Lower lobe of right lung (tissue), 2 donors: ENCODE data around the gene NPB. TPM values are rescaled to one million over a fixed set of nuclear protein-coding genes. Genes with fewer than 3 reads are reported as not detected.

ENCODE experiments used
- ATAC-seq, 2 donors: fragments of 200-7000 bp; cut with Tn5 transposase; one replicate each; pipeline ENCODE4 v1.9.1; 2020 to 2022; ENCODE audit warnings: mild to moderate bottlenecking in 2 of 2, moderate library complexity in 2 of 2
- DNase-seq: peaks from one replicate; pipeline ENCODE4 v3.0.0-alpha.2; 2020
- H3K27ac ChIP-seq: fragments of 200-600 bp; one replicate; pipeline ENCODE4 v1.8.0; 2022
- H3K27me3 ChIP-seq: fragments of 200-600 bp; one replicate; pipeline ENCODE4 v1.8.0; 2022; ENCODE audit warnings: low read depth
- H3K36me3 ChIP-seq: fragments of 200-600 bp; one replicate; pipeline ENCODE4 v1.8.0; 2022; ENCODE audit warnings: mild to moderate bottlenecking
- H3K4me1 ChIP-seq: fragments of 200-600 bp; one replicate; pipeline ENCODE4 v1.8.0; 2022
- H3K4me3 ChIP-seq: fragments of 200-600 bp; one replicate; pipeline ENCODE4 v1.8.0; 2022; ENCODE audit warnings: mild to moderate bottlenecking
- H3K9me3 ChIP-seq: fragments of 200-600 bp; one replicate; pipeline ENCODE4 v1.8.0; 2022
- intact Hi-C: fragments of 100-400 bp; cut with DNase I; formaldehyde crosslinking; loops from one replicate; pipeline ENCODE4 v1.11.0; 2022
- total RNA-seq: library from RNA; stranded (reverse); fragmentation: NEBNext Ultra II Directional; extraction: Animal tissue kit (Norgen Biotek cat#: 25700); gene quantifications from one replicate; pipeline ENCODE4 v1.2.1, GENCODE V29; 2021
- TF ChIP-seq, protein P1 (sequence below): fragments of 200-600 bp; IDR thresholded peaks from one replicate; pipeline ENCODE4 v1.8.0; 2022; ENCODE audit warnings: antibody characterized with exemption, mild to moderate bottlenecking
- donor health status: DM: no; HTN: yes; CAD: no; lungs with severe emphysema.

Gene NPB
- total RNA-seq, 1 donor from 2014 or later, result 0.71 TPM

DNA sequence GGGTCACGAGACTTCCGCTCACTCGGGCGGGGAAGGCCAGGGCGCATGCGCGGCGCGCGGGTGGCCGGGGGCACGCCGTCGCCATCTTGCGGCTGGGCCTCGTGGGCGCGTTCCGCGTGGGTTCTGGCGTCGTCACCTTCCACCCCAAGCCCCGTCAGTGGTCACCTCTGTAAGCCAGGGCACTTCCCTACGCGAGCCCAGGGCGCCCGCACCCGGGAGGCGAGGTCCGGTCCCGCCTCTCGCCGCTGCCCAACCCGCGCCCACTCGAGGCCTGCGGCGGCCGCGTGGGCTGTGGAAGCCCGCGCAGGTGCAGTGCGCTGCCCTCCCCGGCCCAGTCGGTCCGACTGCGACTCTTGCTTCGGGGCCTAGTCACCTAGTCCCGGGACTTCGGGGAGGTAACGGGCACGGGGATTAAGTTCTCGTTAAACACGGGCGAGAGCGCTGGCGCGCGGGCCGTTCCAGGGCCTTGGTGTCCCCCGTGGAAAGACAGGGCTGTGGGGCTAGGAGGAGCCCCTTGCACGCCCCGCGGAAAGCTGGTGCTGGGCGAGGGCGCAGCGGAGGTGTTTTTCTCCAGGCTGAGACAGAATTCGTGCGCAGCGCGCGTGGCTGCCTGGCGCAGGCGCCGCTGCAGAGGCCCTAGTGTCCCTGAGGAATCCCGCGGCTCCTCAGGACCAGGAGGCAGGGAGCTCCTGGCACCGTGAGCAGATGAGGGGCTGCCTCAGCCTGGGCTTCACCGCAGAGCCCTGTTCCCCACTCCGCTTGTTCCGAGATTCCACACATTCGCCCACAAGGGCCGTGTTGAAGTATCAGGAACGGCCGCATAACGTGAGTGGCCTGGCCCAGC lies 30.4 kb upstream of the NPB start:
- ATAC-seq (peak; percentile 58 to 82), DNase-seq (peak; percentile 96)
- TF ChIP-seq, protein P1, sequence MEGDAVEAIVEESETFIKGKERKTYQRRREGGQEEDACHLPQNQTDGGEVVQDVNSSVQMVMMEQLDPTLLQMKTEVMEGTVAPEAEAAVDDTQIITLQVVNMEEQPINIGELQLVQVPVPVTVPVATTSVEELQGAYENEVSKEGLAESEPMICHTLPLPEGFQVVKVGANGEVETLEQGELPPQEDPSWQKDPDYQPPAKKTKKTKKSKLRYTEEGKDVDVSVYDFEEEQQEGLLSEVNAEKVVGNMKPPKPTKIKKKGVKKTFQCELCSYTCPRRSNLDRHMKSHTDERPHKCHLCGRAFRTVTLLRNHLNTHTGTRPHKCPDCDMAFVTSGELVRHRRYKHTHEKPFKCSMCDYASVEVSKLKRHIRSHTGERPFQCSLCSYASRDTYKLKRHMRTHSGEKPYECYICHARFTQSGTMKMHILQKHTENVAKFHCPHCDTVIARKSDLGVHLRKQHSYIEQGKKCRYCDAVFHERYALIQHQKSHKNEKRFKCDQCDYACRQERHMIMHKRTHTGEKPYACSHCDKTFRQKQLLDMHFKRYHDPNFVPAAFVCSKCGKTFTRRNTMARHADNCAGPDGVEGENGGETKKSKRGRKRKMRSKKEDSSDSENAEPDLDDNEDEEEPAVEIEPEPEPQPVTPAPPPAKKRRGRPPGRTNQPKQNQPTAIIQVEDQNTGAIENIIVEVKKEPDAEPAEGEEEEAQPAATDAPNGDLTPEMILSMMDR, result peak; percentile 43
- H3K4me3 ChIP-seq, result peak overlapping the region; percentile 72
- peak overlapping the region; percentile 97 for H3K27ac ChIP-seq
- intact Hi-C loops, result no loop called here
- peaks cover 52% of the 10 kb centered on the region for H3K4me1 ChIP-seq
- H3K36me3 ChIP-seq, result peaks cover 34% of the 10 kb centered on the region
- no peaks in the 10 kb centered on the region for H3K27me3 ChIP-seq
- H3K9me3 ChIP-seq, result no peaks in the 10 kb centered on the region

DNA sequence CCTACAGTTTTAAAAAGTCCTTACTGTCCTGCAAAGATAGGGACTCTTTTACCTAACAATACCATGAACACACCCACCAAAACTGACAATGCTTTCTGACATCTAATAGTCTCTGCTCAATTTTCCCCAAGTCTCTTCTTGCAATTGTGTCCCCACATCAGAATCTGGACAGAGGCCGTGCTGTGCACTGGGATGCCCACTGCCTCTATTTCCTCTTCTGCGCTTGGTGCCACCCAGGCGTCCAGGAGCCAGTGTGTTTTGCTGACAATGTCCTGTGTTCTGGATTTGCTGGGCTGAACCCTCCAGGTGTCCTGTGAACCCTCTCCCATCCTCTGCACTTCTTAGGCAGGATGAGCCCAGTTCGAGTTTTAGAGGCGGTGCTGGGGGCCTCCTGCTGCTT lies 24.5 kb upstream of the NPB start:
- Histone ChIP-seq H3K9me3 (no peaks in the 10 kb centered on the region), H3K27ac (no peak overlapping the region), H3K36me3 (peaks cover 40% of the 10 kb centered on the region), H3K4me1 (peaks cover 8% of the 10 kb centered on the region), H3K27me3 (no peaks in the 10 kb centered on the region), H3K4me3 (no peak overlapping the region)
- no peak for DNase-seq
- TF ChIP-seq, protein P1, result no peak
- intact Hi-C loops, result no loop called here
- ATAC-seq, result no peak

GRCh38 chr17:81878294-81878693 lies 23.7 kb upstream of the NPB start:
- Histone ChIP-seq H3K36me3 (peaks cover 42% of the 10 kb centered on the region), H3K9me3 (no peaks in the 10 kb centered on the region), H3K27ac (no peak overlapping the region), H3K4me1 (peaks cover under 1% of the 10 kb centered on the region), H3K4me3 (no peak overlapping the region), H3K27me3 (no peaks in the 10 kb centered on the region)
- intact Hi-C loops, result no loop called here
- DNase-seq, result no peak
- no peak for ATAC-seq
- TF ChIP-seq, protein P1, result no peak

GRCh38 chr17:81879121-81879520 lies 22.9 kb upstream of the NPB start:
- no peak for ATAC-seq
- H3K36me3 ChIP-seq, result peaks cover 49% of the 10 kb centered on the region
- no peak overlapping the region for H3K27ac ChIP-seq
- DNase-seq, result no peak
- no peak overlapping the region for H3K4me3 ChIP-seq
- TF ChIP-seq, protein P1, result no peak
- H3K9me3 ChIP-seq, result no peaks in the 10 kb centered on the region
- H3K4me1 ChIP-seq, result no peaks in the 10 kb centered on the region
- intact Hi-C loops, result no loop called here
- no peaks in the 10 kb centered on the region for H3K27me3 ChIP-seq

DNA sequence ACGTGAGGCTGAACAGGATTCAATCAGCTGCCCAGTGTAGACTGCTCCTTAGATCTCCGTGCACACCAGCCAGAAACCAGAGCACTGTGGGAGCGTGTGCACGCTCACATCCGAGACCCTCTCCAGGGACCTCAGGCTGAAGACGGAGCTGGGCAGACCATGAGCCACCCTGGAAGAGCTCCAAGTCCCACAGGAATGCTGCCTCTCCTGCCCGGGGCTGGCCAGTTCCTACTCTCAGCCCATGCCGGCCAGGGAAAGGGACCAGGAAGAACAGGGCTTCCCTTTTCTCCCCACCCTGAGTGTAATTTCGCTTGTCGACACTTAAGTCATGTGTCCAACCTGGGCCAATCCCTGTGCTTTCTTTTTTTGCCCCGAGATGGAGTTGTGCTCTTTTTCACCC lies 17.5 kb upstream of the NPB start:
- Histone ChIP-seq H3K27ac (no peak overlapping the region), H3K27me3 (no peaks in the 10 kb centered on the region), H3K4me3 (no peak overlapping the region), H3K4me1 (peaks cover 4% of the 10 kb centered on the region), H3K9me3 (no peaks in the 10 kb centered on the region), H3K36me3 (peaks cover 86% of the 10 kb centered on the region)
- DNase-seq (no peak), ATAC-seq (peak in 1 of 2 donors; percentile 15)
- TF ChIP-seq, protein P1, result no peak
- intact Hi-C loops, result no loop called here
